Stimulated activated CD8-positive, alpha-beta memory T cell treated with anti-CD3 and anti-CD28 coated beads, Interleukin-7, amount 100 ng/mL, for 48 hours (primary cell): Measurements from ENCODE around the gene FDXACB1.
A peak's percentile ranks its signal among the peaks of the same experiment; 100 is the strongest.

Source experiments
- DNase-seq, 2 donors: peaks; one replicate each; pipeline ENCODE4 v3.0.0-alpha.2; 2020; ENCODE audit warnings: low read depth in 1 of 2; ENCODE audit errors: extremely low read depth in 1 of 2

The FDXACB1 gene

DNA sequence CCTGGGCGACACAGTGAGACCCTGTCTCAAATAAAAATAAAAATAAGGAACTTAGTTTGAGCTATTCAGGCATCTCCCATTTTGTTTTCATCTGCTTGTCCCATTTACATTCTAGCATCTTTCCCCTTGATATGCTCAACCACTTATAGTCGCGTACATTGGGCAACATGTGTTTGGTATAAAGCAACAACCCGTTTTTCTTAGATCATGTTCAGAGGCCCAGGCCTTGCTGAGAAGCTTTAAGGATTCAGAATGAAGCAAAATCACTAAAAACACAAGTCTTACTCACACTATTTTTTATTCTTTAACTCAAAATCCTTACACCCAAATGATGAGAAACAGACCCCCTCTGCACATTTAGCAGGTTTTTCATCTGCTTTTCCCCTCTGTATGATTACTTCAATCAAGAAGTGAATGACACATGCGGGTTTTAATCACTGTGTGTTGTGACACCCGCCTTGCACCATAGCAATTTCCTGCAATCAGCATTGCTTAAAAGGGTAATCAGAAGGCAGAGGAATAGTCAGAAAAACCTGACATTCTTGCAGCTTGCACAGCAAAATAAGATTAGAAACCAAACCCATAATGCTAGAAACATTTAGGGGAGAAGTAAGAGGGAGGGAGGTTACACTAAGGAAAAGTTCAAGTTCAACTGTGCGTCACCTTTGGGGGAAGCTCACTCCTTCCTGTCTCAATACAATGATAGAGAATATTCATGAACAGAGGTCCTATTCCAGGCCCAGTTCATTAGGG lies 33.5 kb downstream of the FDXACB1 start:
- DNase-seq, result no peak

- DNase-seq, result no peak
Observed at GRCh38 chr11:111843661-111844060, 35.3 kb downstream of the FDXACB1 start.

GRCh38 chr11:111841370-111842053 lies 37.5 kb downstream of the FDXACB1 start:
- DNase-seq, result peak; percentile 49 to 76

DNA sequence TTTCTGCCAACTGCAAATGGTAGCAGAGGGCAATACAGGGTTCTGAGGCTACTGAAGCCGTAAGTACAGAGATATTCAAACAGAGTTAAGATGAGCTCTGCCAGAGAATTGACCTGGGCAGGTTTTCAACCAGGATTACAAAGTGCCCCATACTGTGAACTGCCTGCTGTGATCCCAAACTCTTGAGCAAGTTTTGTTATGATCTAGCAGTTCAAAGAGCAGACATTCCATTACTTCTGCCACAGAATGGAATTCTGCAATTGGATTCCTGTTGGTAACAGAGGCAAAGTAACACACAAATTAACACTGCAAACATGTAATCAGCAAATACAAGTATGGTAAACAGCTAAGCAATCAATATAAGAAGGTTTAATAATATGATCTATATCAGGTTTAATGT lies 38.8 kb downstream of the FDXACB1 start:
- no peak for DNase-seq

DNA sequence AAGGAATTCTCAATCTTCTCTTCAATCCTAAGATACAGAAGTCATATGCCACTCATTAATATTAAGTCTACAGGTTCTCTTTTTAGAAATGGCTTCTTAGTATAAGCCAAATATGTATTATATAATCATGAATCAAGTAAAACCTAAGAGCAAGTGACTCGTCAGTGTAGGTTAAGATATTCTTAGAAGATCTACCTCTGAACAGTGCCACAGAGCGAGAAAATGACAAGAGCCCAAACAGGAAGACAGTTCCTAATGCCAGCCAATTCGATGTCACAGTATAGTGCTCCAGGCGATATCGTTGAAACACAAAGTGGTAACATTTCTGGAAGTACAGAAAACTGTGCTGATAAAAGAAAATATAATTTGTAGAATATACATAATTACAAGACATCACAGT lies 40.9 kb downstream of the FDXACB1 start:
- no peak for DNase-seq

- no peak for DNase-seq
Observed at GRCh38 chr11:111837366-111837891, 41.5 kb downstream of the FDXACB1 start.

GRCh38 chr11:111836721-111837120 lies 42.2 kb downstream of the FDXACB1 start:
- no peak for DNase-seq

- no peak for DNase-seq
Observed at GRCh38 chr11:111836162-111836561, 42.8 kb downstream of the FDXACB1 start.

DNA sequence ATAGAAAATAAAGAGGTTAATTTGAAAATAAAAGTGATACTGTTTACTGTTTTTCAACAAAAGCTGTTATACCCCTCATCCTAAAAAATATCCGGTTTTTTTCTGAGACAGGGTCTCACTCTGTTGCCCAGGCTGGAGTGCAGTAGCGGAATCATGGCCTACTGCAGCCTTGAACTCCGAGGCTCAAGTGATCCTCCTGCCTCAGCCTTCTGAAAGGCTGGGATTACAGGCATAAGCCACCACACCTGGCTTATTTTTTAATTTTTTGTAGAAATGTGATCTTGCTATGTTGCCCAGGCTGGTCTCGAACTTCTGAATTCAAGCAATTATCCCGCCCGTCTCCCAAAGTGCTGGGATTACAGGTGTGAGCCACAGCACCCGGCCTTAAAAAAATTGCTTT lies 43.3 kb downstream of the FDXACB1 start:
- no peak for DNase-seq

GRCh38 chr11:111834432-111835163 lies 44.4 kb downstream of the FDXACB1 start:
- no peak for DNase-seq

GRCh38 chr11:111833524-111833923 lies 45.4 kb downstream of the FDXACB1 start:
- DNase-seq, result no peak

- DNase-seq, result no peak
Observed at GRCh38 chr11:111829185-111829968, 49.6 kb downstream of the FDXACB1 start.

DNA sequence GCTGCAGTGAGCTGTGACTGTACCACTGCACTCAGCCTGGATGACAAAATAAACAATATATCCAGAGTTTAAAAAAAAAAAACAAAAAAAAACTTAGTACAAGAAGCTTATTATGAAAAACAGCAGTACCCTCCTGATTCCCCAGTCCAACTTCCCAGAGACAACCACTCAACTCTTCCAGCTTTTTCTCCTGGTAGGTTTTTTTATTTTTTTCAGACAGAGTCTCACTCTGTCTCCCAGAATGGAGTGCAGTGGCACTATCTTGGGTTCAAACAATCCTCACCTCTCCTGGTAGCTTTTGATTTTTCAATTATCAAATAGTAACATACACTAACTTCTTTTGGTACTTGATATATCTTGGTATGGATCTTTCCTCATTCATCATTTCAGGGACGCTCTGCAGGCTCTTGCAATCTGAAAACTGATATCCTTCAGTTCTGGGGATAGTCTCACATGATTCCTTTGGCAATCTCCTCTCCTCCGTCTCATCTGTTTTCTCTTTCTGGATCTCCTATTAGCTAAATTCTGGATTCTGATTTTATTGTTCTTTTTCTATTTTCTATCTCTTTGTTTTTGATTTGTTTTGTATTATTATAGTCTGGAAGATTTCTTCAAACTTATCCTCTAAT lies 52.5 kb downstream of the FDXACB1 start:
- no peak for DNase-seq
